Heart right ventricle (tissue), 16 donors: Measurements from ENCODE around the gene TBC1D19. TPM values are rescaled to one million over a fixed set of nuclear protein-coding genes. Genes with fewer than 3 reads are reported as not detected.
"Not testable (repeated sequence)": the region's sequence is repeated elsewhere in the genome, so short reads cannot be mapped to it uniquely, and the experiment has no call there.

ENCODE experiments used
- ATAC-seq, 8 donors: fragments of 200-7000 bp; cut with Tn5 transposase; one replicate each; pipeline ENCODE4 v1.9.1; 2020; ENCODE audit warnings: mild to moderate bottlenecking in 8 of 8, moderate library complexity in 8 of 8, moderate number of reproducible peaks in 1 of 8
- DNase-seq, 2 donors: peaks; one replicate each; pipeline ENCODE4 v3.0.0-alpha.2; 2020
- H3K27ac ChIP-seq, 10 donors: fragments of 200-600 bp; sonication (generic) in 2 of 10; one replicate each; pipeline versions ENCODE4 v1.5.0 to v1.8.0; 2020 to 2022; ENCODE audit warnings: mild to moderate bottlenecking in 3 of 10
- H3K27me3 ChIP-seq, 7 donors: fragments of 200-600 bp; one replicate each; pipeline ENCODE4 v1.8.0; 2021 to 2022; ENCODE audit warnings: mild to moderate bottlenecking in 2 of 7
- H3K36me3 ChIP-seq, 9 donors: fragments of 200-600 bp; sonication (generic) in 1 of 9; one replicate each; pipeline versions ENCODE4 v1.5.0 to v1.8.0; 2020 to 2022; ENCODE audit warnings: mild to moderate bottlenecking in 2 of 9
- H3K4me1 ChIP-seq, 9 donors: fragments of 200-600 bp; sonication (generic) in 1 of 9; one replicate each; pipeline versions ENCODE4 v1.5.0 to v1.8.0; 2020 to 2022; ENCODE audit warnings: mild to moderate bottlenecking in 4 of 9
- H3K4me3 ChIP-seq, 10 donors: fragments of 200-600 bp; sonication (generic) in 2 of 10; one replicate each; pipeline versions ENCODE4 v1.5.0 to v1.8.0; 2020 to 2022; ENCODE audit warnings: mild to moderate bottlenecking in 7 of 10, moderate library complexity in 2 of 10
- H3K9me3 ChIP-seq, 11 donors: fragments of 200-600 bp in 10 of 11; sonication (generic) in 2 of 11; one replicate each; pipeline versions ENCODE4 v1.5.0 to v1.8.0; 2013 to 2022; ENCODE audit warnings: mild to moderate bottlenecking in 2 of 11, control low read depth in 1 of 11, moderate library complexity in 1 of 11
- CTCF ChIP-seq, 9 donors: fragments of 200-600 bp; sonication (generic) in 2 of 9; IDR thresholded peaks; one replicate each; pipeline versions ENCODE4 v1.5.0 to v1.8.0; 2021 to 2022; ENCODE audit warnings: antibody characterized with exemption in 9 of 9, mild to moderate bottlenecking in 5 of 9, moderate library complexity in 1 of 9
- WGBS, 2 donors: extraction: QIAGEN DNeasy Blood & Tissue Kit; methylation state at CpG; one replicate each; pipeline ENCODE4 v1.1.7; 2013; ENCODE audit warnings: inconsistent platforms in 1 of 2; 5-methylcytosine and 5-hydroxymethylcytosine counted together
- intact Hi-C, 10 donors: fragments of 100-400 bp; cut with DNase I; formaldehyde crosslinking; loops; one replicate each; pipeline versions ENCODE4 v1.11.1 to v1.14.2; 2022
- polyA plus RNA-seq, 2 donors: library from polyadenylated mRNA; stranded (reverse); fragments of 200-250 nt; gene quantifications; one replicate each; pipeline ENCODE4 v1.2.3, GENCODE V29; 2013
- total RNA-seq, 10 donors: library from RNA; stranded (reverse); fragmentation: NEBNext Ultra II Directional in 3 of 10; extraction: Animal tissue kit (Norgen Biotek cat#: 25700) in 3 of 10; gene quantifications; one replicate each; pipeline versions ENCODE4 v1.2.1 to v1.2.4, GENCODE V29; 2021 to 2023
- donor health status: Arrhythmogenic right ventricular cardiomyopathy.
- donor health status: ischemic (EF 13 %, LVEDD 7.1; RV severe dilation, severe dysfunction).
- donor health status: healthy with polysubstance abuse.
- donor health status: DM: no; HTN: yes; CAD: no.
- donor health status: DM: no; HTN: no; CAD: no.
- donor health status: ischemic (EF 25% LVEDD 6.9; RV normal size, moderate dysfunction).
- donor health status: ischemic (EF 25% LVEDD 5.7; RV mildly dilated, moderate dysfunction).
- donor health status: healthy.
- donor health status: DM: yes; HTN: yes; CAD: no.
- donor health status: Ischemic cardiomyopathy.
- donor health status: ischemic (EF 35%, LVEDD 5.7; RV mildly dilated, moderate dysfunction).
- donor health status: nonischemic (EF 11% LVEDD 7.7; RV severe dilation, severe dysfunction).
- donor health status: DM: yes; HTN: yes; CAD: no.
- donor health status: PGD.
- donor health status: ischemic (EF 29% LVEDD 5.4; RV normal size, mild dysfunction).
- donor health status: nonischemic (EF 23%, LVEDD 6.1; RV moderate dilation, normal function).

Gene TBC1D19
- total and polyA plus RNA-seq, 12 donors, result 1.6 to 10.7 (median 9.4) TPM

GRCh38 chr4:26632916-26633315 is 49.0 kb downstream of the TBC1D19 start:
- Histone ChIP-seq H3K27ac (no peak overlapping the region), H3K4me3 (no peak overlapping the region), H3K9me3 (peaks cover 0 to 5% (median 0%) of the 10 kb centered on the region in 11 donors), H3K4me1 (no peaks in the 10 kb centered on the region), H3K36me3 (peaks cover 0 to 38% (median 0%) of the 10 kb centered on the region in 9 donors), H3K27me3 (no peaks in the 10 kb centered on the region)
- DNase-seq (no peak), ATAC-seq (no peak)
- no peak for TF ChIP-seq CTCF (IDR thresholded peaks at IDR 0.05)
- intact Hi-C loops, result no loop called here
- 96 to 100% methylated on average over 1 of the region's 1 CpG for WGBS, 2 donors

- WGBS, 2 donors, result 95 to 98% methylated on average over 2 of the region's 2 CpGs
- intact Hi-C loops, result no loop called here
- no peak for ATAC-seq
- no peak overlapping the region for H3K27ac ChIP-seq
- no peaks in the 10 kb centered on the region for H3K27me3 ChIP-seq
- no peaks in the 10 kb centered on the region for H3K4me1 ChIP-seq
- H3K9me3 ChIP-seq, result no peaks in the 10 kb centered on the region
- H3K36me3 ChIP-seq, result peaks cover 0 to 51% (median 0%) of the 10 kb centered on the region in 9 donors
- DNase-seq, result no peak
- H3K4me3 ChIP-seq, result no peak overlapping the region
- TF ChIP-seq CTCF (IDR thresholded peaks at IDR 0.05), result no peak
These were observed 50.4 kb downstream of the TBC1D19 start for GRCh38 chr4:26634237-26634636.

GRCh38 chr4:26636458-26636857 is 52.6 kb downstream of the TBC1D19 start:
- no peak for TF ChIP-seq CTCF (IDR thresholded peaks at IDR 0.05)
- H3K4me3 ChIP-seq, result no peak overlapping the region
- H3K36me3 ChIP-seq, result peaks cover 0 to 60% (median 8%) of the 10 kb centered on the region in 9 donors
- no peaks in the 10 kb centered on the region for H3K4me1 ChIP-seq
- no peaks in the 10 kb centered on the region for H3K9me3 ChIP-seq
- no peak for DNase-seq
- ATAC-seq, result no peak
- H3K27me3 ChIP-seq, result no peaks in the 10 kb centered on the region
- H3K27ac ChIP-seq, result no peak overlapping the region
- intact Hi-C loops, result no loop called here

- H3K27me3 ChIP-seq, H3K9me3 ChIP-seq, intact Hi-C loops, H3K4me1 ChIP-seq, ATAC-seq, DNase-seq, H3K4me3 ChIP-seq, H3K27ac ChIP-seq: not testable (repeated sequence)
- WGBS, 2 donors, result 98 to 99% methylated on average over 8 of the region's 8 CpGs
- H3K36me3 ChIP-seq, result peaks cover 0 to 52% (median 8%) of the 10 kb centered on the region in 9 donors
These were observed 56.8 kb downstream of the TBC1D19 start for GRCh38 chr4:26640639-26641038.

- Histone ChIP-seq H3K27ac (no peak overlapping the region), H3K9me3 (peaks cover 0 to 12% (median 0%) of the 10 kb centered on the region in 11 donors), H3K4me1 (no peaks in the 10 kb centered on the region), H3K36me3 (peaks cover 0 to 3% (median 0%) of the 10 kb centered on the region in 9 donors), H3K27me3 (no peaks in the 10 kb centered on the region), H3K4me3 (no peak overlapping the region)
- intact Hi-C loops, result no loop called here
- no peak for TF ChIP-seq CTCF (IDR thresholded peaks at IDR 0.05)
- DNase-seq (no peak), ATAC-seq (no peak)
- WGBS, 2 donors, result 95 to 96% methylated on average over 2 of the region's 2 CpGs
These were observed 63.8 kb downstream of the TBC1D19 start for GRCh38 chr4:26647523-26648224.
